ENCODE measurements around the gene OSBPL5. TPM values are rescaled to one million over a fixed set of nuclear protein-coding genes. Genes with fewer than 3 reads are reported as not detected.

Gene OSBPL5
- total RNA-seq, 1 experiment from 2014 or later = 6.4 TPM

- intact Hi-C loops (cut with micrococcal nuclease; ENCODE audit: unreplicated experiment) = no loop called here
- POLR2A ChIA-PET (ENCODE audit: unreplicated experiment) = no interaction called here
- BruUV-seq (replicated peaks) = no TSS peak
Observed at GRCh38 chr11:3081386-3081751, 83.7 kb downstream of the OSBPL5 start.

GRCh38 chr11:3080733-3081385, 84.3 kb downstream of the OSBPL5 start:
- intact Hi-C loops (cut with micrococcal nuclease; ENCODE audit: unreplicated experiment) = no loop called here
- H4K20me1 ChIP-seq (ENCODE audit: insufficient read depth) = no peaks in the 10 kb centered on the region
- H3K36me3 ChIP-seq (ENCODE audit: low read depth) = no peaks in the 10 kb centered on the region
- H2AFZ ChIP-seq = no peak overlapping the region
- H3K27me3 ChIP-seq (ENCODE audit: insufficient read depth, low read depth) = no peaks in the 10 kb centered on the region
- H3K9me3 ChIP-seq (ENCODE audit: insufficient read depth, low read depth) = no peaks in the 10 kb centered on the region
- ChIA-PET CTCF (no interaction called here), POLR2A (ENCODE audit: unreplicated experiment) (no interaction called here)
- H3K79me2 ChIP-seq (ENCODE audit: low read depth) = no peaks in the 10 kb centered on the region
- no peak for TF ChIP-seq EZH2 (IDR thresholded peaks at IDR 0.05; ENCODE audit: low read depth)
- no peak for TF ChIP-seq CTCF (conservative IDR thresholded peaks at IDR 0.05)
- peaks cover 5% of the 10 kb centered on the region; the same call in 1 of the 2 replicates for H3F3A ChIP-seq (ENCODE audit: insufficient read depth, low read depth)
- H3K4me2 ChIP-seq = 0 out of 2 replicates have a peak overlapping the region, but pooled peaks have one; percentile 6
- BruUV-seq (replicated peaks) = no TSS peak
- peaks cover 11% of the 10 kb centered on the region for H3K4me1 ChIP-seq (replicated peaks; ENCODE audit: insufficient read depth)
- no peak for DNase-seq
- H3K9me2 ChIP-seq (ENCODE audit: insufficient read depth) = no peaks in the 10 kb centered on the region
- H3K4me3 ChIP-seq = no peak overlapping the region
- H3K27ac ChIP-seq = no peak overlapping the region

More at GRCh38 chr11:3081386-3081751, 83.7 kb downstream of the OSBPL5 start:
- H2AFZ ChIP-seq = no peak overlapping the region
- no peak overlapping the region for H3K4me3 ChIP-seq
- no peaks in the 10 kb centered on the region for H3K79me2 ChIP-seq (ENCODE audit: low read depth)
- H3K27me3 ChIP-seq (ENCODE audit: insufficient read depth, low read depth) = no peaks in the 10 kb centered on the region
- peaks cover 11% of the 10 kb centered on the region for H3K4me1 ChIP-seq (replicated peaks; ENCODE audit: insufficient read depth)
- peaks cover 5% of the 10 kb centered on the region; the same call in 1 of the 2 replicates for H3F3A ChIP-seq (ENCODE audit: insufficient read depth, low read depth)
- TF ChIP-seq EZH2 (IDR thresholded peaks at IDR 0.05; ENCODE audit: low read depth) (no peak), CTCF (conservative IDR thresholded peaks at IDR 0.05) (no peak)
- no peaks in the 10 kb centered on the region for H3K9me2 ChIP-seq (ENCODE audit: insufficient read depth)
- H3K4me2 ChIP-seq = no peak overlapping the region
- no peak overlapping the region for H3K27ac ChIP-seq
- no peak for DNase-seq
- no peaks in the 10 kb centered on the region for H3K36me3 ChIP-seq (ENCODE audit: low read depth)
- CTCF ChIA-PET = no interaction called here
- H3K9me3 ChIP-seq (ENCODE audit: insufficient read depth, low read depth) = no peaks in the 10 kb centered on the region
- no peaks in the 10 kb centered on the region for H4K20me1 ChIP-seq (ENCODE audit: insufficient read depth)

GRCh38 chr11:3080104-3080503, 85.0 kb downstream of the OSBPL5 start:
- DNase-seq = peak in 1 of 2 experiments; percentile 53
- no peak overlapping the region for H2AFZ ChIP-seq
- H3K79me2 ChIP-seq (ENCODE audit: low read depth) = no peaks in the 10 kb centered on the region
- no peak overlapping the region for H3K4me3 ChIP-seq
- H3F3A ChIP-seq (ENCODE audit: insufficient read depth, low read depth) = peaks cover 5% of the 10 kb centered on the region; the same call in 1 of the 2 replicates
- H3K4me2 ChIP-seq = peak overlapping the region; percentile 6; the same call in 1 of the 2 replicates
- no TSS peak for BruUV-seq (replicated peaks)
- H3K36me3 ChIP-seq (ENCODE audit: low read depth) = no peaks in the 10 kb centered on the region
- intact Hi-C loops (cut with micrococcal nuclease; ENCODE audit: unreplicated experiment) = no loop called here
- no peaks in the 10 kb centered on the region for H3K9me3 ChIP-seq (ENCODE audit: insufficient read depth, low read depth)
- ChIA-PET CTCF (no interaction called here), POLR2A (ENCODE audit: unreplicated experiment) (no interaction called here)
- no peak for TF ChIP-seq CTCF (conservative IDR thresholded peaks at IDR 0.05)
- H3K4me1 ChIP-seq (replicated peaks; ENCODE audit: insufficient read depth) = peaks cover 15% of the 10 kb centered on the region
- no peaks in the 10 kb centered on the region for H3K9me2 ChIP-seq (ENCODE audit: insufficient read depth)
- H3K27me3 ChIP-seq (ENCODE audit: insufficient read depth, low read depth) = no peaks in the 10 kb centered on the region
- H4K20me1 ChIP-seq (ENCODE audit: insufficient read depth) = no peaks in the 10 kb centered on the region
- no peak overlapping the region for H3K27ac ChIP-seq
